ENCODE results near the gene CDH12.

DNA sequence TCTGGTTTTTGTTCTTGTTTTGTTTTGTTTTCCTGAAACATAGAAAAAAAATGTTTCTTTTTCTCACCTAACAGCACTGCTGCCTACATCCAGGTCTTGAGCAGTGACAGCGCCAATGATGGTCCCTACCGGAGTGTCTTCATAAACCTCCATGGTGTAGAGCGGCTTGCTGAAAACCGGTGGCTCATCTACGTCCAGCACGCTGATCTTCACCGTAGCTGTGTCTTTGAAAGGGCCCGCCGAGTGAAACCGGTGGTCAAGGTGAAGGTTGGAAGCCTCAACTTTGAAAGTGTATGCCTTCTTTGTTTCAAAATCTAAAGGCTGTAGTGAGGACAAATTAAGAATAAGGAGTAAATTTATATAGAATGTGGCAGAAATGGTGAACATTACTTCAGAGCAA, 1051.0 kb downstream of the CDH12 start:
- TF ChIP-seq, protein P1, sequence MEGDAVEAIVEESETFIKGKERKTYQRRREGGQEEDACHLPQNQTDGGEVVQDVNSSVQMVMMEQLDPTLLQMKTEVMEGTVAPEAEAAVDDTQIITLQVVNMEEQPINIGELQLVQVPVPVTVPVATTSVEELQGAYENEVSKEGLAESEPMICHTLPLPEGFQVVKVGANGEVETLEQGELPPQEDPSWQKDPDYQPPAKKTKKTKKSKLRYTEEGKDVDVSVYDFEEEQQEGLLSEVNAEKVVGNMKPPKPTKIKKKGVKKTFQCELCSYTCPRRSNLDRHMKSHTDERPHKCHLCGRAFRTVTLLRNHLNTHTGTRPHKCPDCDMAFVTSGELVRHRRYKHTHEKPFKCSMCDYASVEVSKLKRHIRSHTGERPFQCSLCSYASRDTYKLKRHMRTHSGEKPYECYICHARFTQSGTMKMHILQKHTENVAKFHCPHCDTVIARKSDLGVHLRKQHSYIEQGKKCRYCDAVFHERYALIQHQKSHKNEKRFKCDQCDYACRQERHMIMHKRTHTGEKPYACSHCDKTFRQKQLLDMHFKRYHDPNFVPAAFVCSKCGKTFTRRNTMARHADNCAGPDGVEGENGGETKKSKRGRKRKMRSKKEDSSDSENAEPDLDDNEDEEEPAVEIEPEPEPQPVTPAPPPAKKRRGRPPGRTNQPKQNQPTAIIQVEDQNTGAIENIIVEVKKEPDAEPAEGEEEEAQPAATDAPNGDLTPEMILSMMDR (IDR thresholded peaks at IDR 0.05): no peak
- TF ChIP-seq POLR2AphosphoS5 (IDR thresholded peaks at IDR 0.05) (no peak), POLR2A (IDR thresholded peaks at IDR 0.05) (no peak)
